Measurements from ENCODE around the gene CHRND. TPM values are rescaled to one million over a fixed set of nuclear protein-coding genes. Genes with fewer than 3 reads are reported as not detected.

The CHRND gene
- total RNA-seq, 2 experiments from 2014 or later = not detected

DNA sequence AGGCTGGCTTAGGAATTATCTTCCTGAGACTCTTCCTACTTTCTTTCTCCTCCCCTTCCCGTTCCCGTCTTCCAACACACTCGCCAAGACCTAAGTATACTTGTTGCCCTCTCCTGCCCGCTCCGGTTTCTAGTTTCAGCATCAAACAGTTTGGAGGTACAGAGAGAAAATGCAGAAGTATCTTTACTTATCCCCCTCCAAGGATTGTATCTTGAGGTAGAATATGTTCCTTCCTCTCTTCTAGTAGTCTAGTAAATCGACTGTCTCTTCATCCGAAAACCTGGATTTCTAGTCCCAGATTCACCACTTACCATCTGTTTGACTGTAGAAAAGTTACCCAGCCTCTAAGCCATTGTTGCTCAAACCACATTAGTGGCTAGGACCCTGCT, 25.3 kb downstream of the CHRND start:
- Mint-ChIP-seq H3K27me3 (no peaks in the 10 kb centered on the region), H3K27ac (peak overlapping the region; percentile 97), H3K9me3 (peaks cover 5% of the 10 kb centered on the region), H3K36me3 (ENCODE audit: low read depth) (peaks cover 84% of the 10 kb centered on the region), H3K4me1 (ENCODE audit: low read depth) (peaks cover 92% of the 10 kb centered on the region), H3K4me3 (peak overlapping the region; percentile 98)
- DNase-seq (peak in 1 of 14 experiments; percentile 8), ATAC-seq (ENCODE audit: poor library complexity) (no peak)
- H3K27me3 ChIP-seq (ENCODE audit: control insufficient read depth in 1 of 2, insufficient read depth in 2 of 2, low read length in 2 of 2) = no peaks in the 10 kb centered on the region
- CTCF ChIA-PET = interaction anchor here (1.5 kb wide), 1 partner anchor 29 kb away, joined by 4 read pairs; no protein-coding TSS in a partner anchor
- peaks cover 54% of the 10 kb centered on the region for H3K4me1 ChIP-seq (ENCODE audit: insufficient read depth, low read length)
- peaks cover 0 to 4% of the 10 kb centered on the region in 2 experiments for H3K9me3 ChIP-seq (ENCODE audit: control insufficient read depth in 1 of 2, insufficient read depth in 1 of 2, low read length in 2 of 2)
- H3K27ac ChIP-seq (ENCODE audit: low read depth in 1 of 2, low read length in 2 of 2) = peak overlapping the region; percentile 91 to 95
- TF ChIP-seq CTCF (IDR thresholded peaks at IDR 0.05) = no peak
- peak overlapping the region; percentile 99 for H3K4me3 ChIP-seq (ENCODE audit: low read length)
- POLR2A ChIA-PET = interaction anchor here (0.5 to 1.5 kb wide), 19 partner anchors 10 to 1087 kb away, joined by 3 to 11 read pairs (median 3); partner anchors contain the start of genes ATG16L1, INPP5D, NCL and PDE6D
- H3K36me3 ChIP-seq (ENCODE audit: insufficient read depth, low read length) = peaks cover 27% of the 10 kb centered on the region
- intact Hi-C loops (cut with DNase I, micrococcal nuclease) = loop anchor here in 1 of 2 experiments (2.0 to 5.0 kb wide), 2 partner anchors 589 to 764 kb away; partner anchors contain the start of genes COPS7B and DIS3L2

GRCh38 chr2:232551776-232552175, 25.8 kb downstream of the CHRND start:
- Mint-ChIP-seq H3K27me3 (no peaks in the 10 kb centered on the region), H3K4me3 (peak overlapping the region; percentile 98), H3K27ac (peak overlapping the region; percentile 97), H3K4me1 (ENCODE audit: low read depth) (peaks cover 89% of the 10 kb centered on the region), H3K9me3 (peaks cover 5% of the 10 kb centered on the region), H3K36me3 (ENCODE audit: low read depth) (peaks cover 85% of the 10 kb centered on the region)
- DNase-seq (no peak), ATAC-seq (ENCODE audit: poor library complexity) (no peak)
- Histone ChIP-seq H3K4me1 (ENCODE audit: insufficient read depth, low read length) (peaks cover 52% of the 10 kb centered on the region), H3K27ac (ENCODE audit: low read depth in 1 of 2, low read length in 2 of 2) (peak overlapping the region in 1 of 2 donors; percentile 91), H3K9me3 (ENCODE audit: control insufficient read depth in 1 of 2, insufficient read depth in 1 of 2, low read length in 2 of 2) (peaks cover 0 to 4% of the 10 kb centered on the region in 2 experiments), H3K27me3 (ENCODE audit: control insufficient read depth in 1 of 2, insufficient read depth in 2 of 2, low read length in 2 of 2) (no peaks in the 10 kb centered on the region), H3K4me3 (ENCODE audit: low read length) (peak overlapping the region; percentile 99), H3K36me3 (ENCODE audit: insufficient read depth, low read length) (peaks cover 28% of the 10 kb centered on the region)
- ChIA-PET CTCF (no interaction called here), POLR2A (no interaction called here)
- TF ChIP-seq CTCF (IDR thresholded peaks at IDR 0.05) = no peak
- intact Hi-C loops (cut with DNase I, micrococcal nuclease) = loop anchor here in 1 of 2 experiments (2.0 to 5.0 kb wide), 4 partner anchors 53 to 765 kb away; partner anchors contain the start of genes COPS7B and DIS3L2

DNA sequence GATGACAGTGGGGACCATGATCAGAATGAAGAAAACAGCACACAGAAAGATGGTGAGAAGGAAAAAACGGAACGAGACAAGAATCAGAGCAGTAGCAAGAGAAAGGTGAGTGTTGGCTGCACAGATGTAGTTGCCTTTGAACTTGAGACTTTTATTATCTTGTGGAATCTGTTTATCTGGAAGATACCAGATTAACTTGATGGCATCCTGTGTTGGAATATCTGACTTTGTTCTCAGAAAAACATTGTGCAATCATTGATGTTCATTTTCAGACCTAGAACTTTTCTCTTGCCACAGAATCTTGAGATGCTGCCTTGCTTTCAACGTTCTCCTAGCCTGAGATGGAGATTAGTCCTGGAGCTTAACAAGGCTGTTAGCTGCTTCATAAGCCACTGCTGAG, 30.5 kb downstream of the CHRND start:
- Histone ChIP-seq H3K27me3 (ENCODE audit: control insufficient read depth in 1 of 2, insufficient read depth in 2 of 2, low read length in 2 of 2) (no peaks in the 10 kb centered on the region), H3K4me3 (ENCODE audit: low read length) (no peak overlapping the region), H3K27ac (ENCODE audit: low read depth in 1 of 2, low read length in 2 of 2) (no peak overlapping the region), H3K9me3 (ENCODE audit: control insufficient read depth in 1 of 2, insufficient read depth in 1 of 2, low read length in 2 of 2) (no peaks in the 10 kb centered on the region), H3K4me1 (ENCODE audit: insufficient read depth, low read length) (peaks cover 20% of the 10 kb centered on the region), H3K36me3 (ENCODE audit: insufficient read depth, low read length) (peaks cover 63% of the 10 kb centered on the region)
- no peak overlapping the region for H3K4me3 Mint-ChIP-seq
- no peak for TF ChIP-seq CTCF (IDR thresholded peaks at IDR 0.05)
- H3K27me3 Mint-ChIP-seq = no peaks in the 10 kb centered on the region
- no peaks in the 10 kb centered on the region for H3K9me3 Mint-ChIP-seq
- peaks cover 50% of the 10 kb centered on the region for H3K4me1 Mint-ChIP-seq (ENCODE audit: low read depth)
- POLR2A ChIA-PET = no interaction called here
- no peak overlapping the region for H3K27ac Mint-ChIP-seq
- CTCF ChIA-PET = interaction anchor here (1.2 kb wide), 1 partner anchor 10 kb away, joined by 3 read pairs; no protein-coding TSS in a partner anchor
- peaks cover 90% of the 10 kb centered on the region for H3K36me3 Mint-ChIP-seq (ENCODE audit: low read depth)
- DNase-seq (no peak), ATAC-seq (ENCODE audit: poor library complexity) (no peak)
- intact Hi-C loops (cut with DNase I, micrococcal nuclease) = no loop called here

Data from CD4-positive, alpha-beta T cell (primary cell).